MM.1S (cell line): ENCODE data around the gene KDM6A.
"Not testable (repeated sequence)": the region's sequence is repeated elsewhere in the genome, so short reads cannot be mapped to it uniquely, and the experiment has no call there.

Source experiments
- CTCF ChIP-seq: fragments of 300-600 bp; sonication (generic); IDR thresholded peaks from 2 replicates; pipeline ENCODE4 v1.5.1; 2016; ENCODE audit warnings: antibody characterized with exemption, low read length, mixed read lengths
- EZH2 ChIP-seq: fragments of 300-600 bp; sonication (generic); optimal IDR thresholded peaks from 2 replicates; pipeline ENCODE3; 2017; ENCODE audit warnings: low read depth, mild to moderate bottlenecking, antibody characterized with exemption, low read length, mixed read lengths

DNA sequence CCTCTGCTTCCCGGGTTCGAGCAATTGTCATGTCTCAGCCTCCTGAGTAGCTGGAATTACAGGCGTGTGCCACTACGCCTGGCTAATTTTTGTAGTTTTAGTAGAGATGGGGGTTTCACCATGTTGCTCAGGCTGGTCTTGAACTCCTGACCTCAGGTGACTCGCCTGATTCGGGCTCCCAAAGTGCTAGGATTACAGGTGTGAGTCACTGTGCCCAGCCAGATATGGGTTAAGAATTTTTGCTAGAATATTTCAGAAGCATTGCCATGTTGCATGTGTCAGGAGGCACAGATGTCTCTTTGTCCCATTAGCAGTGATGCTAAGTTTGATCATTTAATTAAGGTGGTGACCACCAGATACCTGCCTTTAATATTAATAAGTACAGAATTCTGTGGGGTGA is 22.1 kb upstream of the KDM6A start:
- TF ChIP-seq CTCF, EZH2: not testable (repeated sequence)
